OCI-LY1 (cell line): ENCODE results near the gene ATP8B3.

ENCODE experiments used
- CTCF ChIP-seq: fragments of 200-600 bp; sonication (generic), shearing (Covaris generic); IDR thresholded peaks from 2 replicates; pipeline ENCODE4 v1.5.1; 2017; ENCODE audit warnings: mild to moderate bottlenecking, antibody characterized with exemption, low read length, moderate library complexity, mixed read lengths
- EZH2 ChIP-seq: fragments of 200-600 bp; sonication (generic), shearing (Covaris generic); IDR thresholded peaks from 2 replicates; pipeline ENCODE4 v1.8.0; 2017; ENCODE audit warnings: borderline replicate concordance, mixed run types, mild to moderate bottlenecking, antibody characterized with exemption, low read length, moderate library complexity, mixed read lengths

DNA sequence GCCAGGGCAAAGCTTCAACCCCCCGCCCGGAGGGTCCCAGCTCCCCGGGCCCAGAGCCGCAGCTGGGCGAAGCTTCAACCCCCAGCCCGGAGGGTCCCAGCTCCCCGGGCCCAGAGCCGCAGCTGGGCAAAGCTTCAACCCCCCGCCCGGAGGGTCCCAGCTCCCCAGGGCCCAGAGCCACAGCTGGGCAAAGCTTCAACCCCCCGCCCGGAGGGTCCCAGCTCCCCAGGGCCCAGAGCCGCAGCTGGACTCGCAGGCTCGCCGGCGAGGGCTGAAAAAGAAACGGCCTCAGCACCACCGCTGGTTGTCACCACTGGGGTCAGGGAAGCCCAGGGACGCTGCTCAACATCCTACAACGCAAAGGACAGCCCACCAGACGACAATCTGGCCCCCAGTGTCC lies 31.0 kb upstream of the ATP8B3 start:
- TF ChIP-seq CTCF (no peak), EZH2 (no peak)
